Endodermal cell (in vitro differentiated cells): ENCODE measurements around the gene CKAP2L. TPM values are rescaled to one million over a fixed set of nuclear protein-coding genes. Genes with fewer than 3 reads are reported as not detected.
"Not testable (repeated sequence)": the region's sequence is repeated elsewhere in the genome, so short reads cannot be mapped to it uniquely, and the experiment has no call there.

Source experiments
- DNase-seq: peaks from one replicate; pipeline ENCODE4 v3.0.0-alpha.2; 2017
- H3K27ac ChIP-seq: 2 replicates; pipeline ENCODE4 v1.5.1; 2013; ENCODE audit warnings: mild to moderate bottlenecking, low read depth, low read length, moderate library complexity
- H3K27me3 ChIP-seq: 2 replicates; pipeline ENCODE4 v1.6.1; 2013; ENCODE audit warnings: mild to moderate bottlenecking, low read length, moderate library complexity; ENCODE audit not compliant: insufficient read depth, control insufficient read depth, poor library complexity, severe bottlenecking
- H3K36me3 ChIP-seq: 2 replicates; pipeline ENCODE4 v1.7.0; 2013; ENCODE audit warnings: mild to moderate bottlenecking, low read length, moderate library complexity; ENCODE audit not compliant: control insufficient read depth, insufficient read depth
- H3K4me1 ChIP-seq: one replicate; pipeline ENCODE4 v1.7.0; 2013; ENCODE audit warnings: low read length; ENCODE audit not compliant: control insufficient read depth, insufficient read depth
- H3K4me3 ChIP-seq: 2 replicates; pipeline ENCODE4 v1.5.1; 2013; ENCODE audit warnings: mild to moderate bottlenecking, low read length, moderate library complexity
- H3K9ac ChIP-seq: 2 replicates; pipeline ENCODE4 v1.6.1; 2013; ENCODE audit warnings: mild to moderate bottlenecking, low read length, moderate library complexity; ENCODE audit not compliant: poor library complexity, severe bottlenecking; ENCODE audit errors: extremely low read depth
- H3K9me3 ChIP-seq: 2 replicates; pipeline ENCODE4 v1.6.1; 2013; ENCODE audit warnings: mild to moderate bottlenecking, low read length, moderate library complexity; ENCODE audit not compliant: control insufficient read depth
- H3K27ac Mint-ChIP-seq: 2 replicates; pipeline ENCODE4 v1.8.0; 2020; ENCODE audit warnings: mixed read lengths
- H3K27me3 Mint-ChIP-seq: 2 replicates; pipeline ENCODE4 v1.8.0; 2021; ENCODE audit warnings: mild to moderate bottlenecking, mixed read lengths; ENCODE audit not compliant: insufficient read depth
- H3K36me3 Mint-ChIP-seq: 2 replicates; pipeline ENCODE4 v1.8.0; 2020; ENCODE audit warnings: low read depth, mixed read lengths
- H3K4me1 Mint-ChIP-seq: 2 replicates; pipeline ENCODE4 v1.8.0; 2020; ENCODE audit warnings: mixed read lengths
- H3K4me3 Mint-ChIP-seq: 2 replicates; pipeline ENCODE4 v1.8.0; 2020; ENCODE audit warnings: mild to moderate bottlenecking, moderate library complexity, mixed read lengths
- H3K9me3 Mint-ChIP-seq: 2 replicates; pipeline ENCODE4 v1.8.0; 2020; ENCODE audit warnings: mild to moderate bottlenecking, mixed read lengths
- CTCF ChIP-seq: fragments of 200-600 bp; sonication (generic); conservative IDR thresholded peaks from 2 replicates; pipeline ENCODE4 v1.5.0; 2021; ENCODE audit warnings: antibody characterized with exemption, mild to moderate bottlenecking
- WGBS, 2 experiments: methylation state at CpG; one replicate each; pipeline versions ENCODE4 v1.1.5 to v1.1.7; 2013; ENCODE audit warnings: missing lambda C conversion rate in 2 of 2, mixed read lengths in 1 of 2; ENCODE audit not compliant: insufficient coverage in 1 of 2, insufficient read length in 1 of 2; 5-methylcytosine and 5-hydroxymethylcytosine counted together
- total RNA-seq, 2 donors: library from RNA; stranded (reverse); fragmentation: NEBNext Ultra II Directional in 1 of 2; extraction: Animal tissue kit (Norgen Biotek cat#: 25700) in 1 of 2; gene quantifications; 2 replicates in 1 of 2; 3 replicates in 1 of 2; pipeline ENCODE4 v1.2.1, GENCODE V29; 2021

Gene CKAP2L
- total RNA-seq, 2 donors from 2014 or later = 20.1 to 30.3 TPM

GRCh38 chr2:112720785-112721184 is 43.6 kb downstream of the CKAP2L start, which contains the start of gene NT5DC4:
NT5DC4 (plus strand) TSS chr2:112721020; CDS start chr2:112721080, 60 bp downstream.
- Histone ChIP-seq H3K27me3 (no peaks in the 10 kb centered on the region), H3K27ac (no peak within 1 kb of the TSS), H3K9ac (no peak within 1 kb of the TSS), H3K4me1 (no peaks in the 10 kb centered on the region), H3K4me3 (no peak within 1 kb of the TSS), H3K9me3 (no peaks in the 10 kb centered on the region), H3K36me3 (no peaks in the 10 kb centered on the region)
- no peak for TF ChIP-seq CTCF
- H3K27ac Mint-ChIP-seq = no peak within 1 kb of the TSS
- H3K27me3 Mint-ChIP-seq = no peaks in the 10 kb centered on the region
- no peak for DNase-seq
- H3K36me3 Mint-ChIP-seq = no peaks in the 10 kb centered on the region
- H3K4me1 Mint-ChIP-seq = no peaks in the 10 kb centered on the region
- no peaks in the 10 kb centered on the region for H3K9me3 Mint-ChIP-seq
- WGBS, 2 experiments = 87 to 100% methylated on average over 2 to 6 of the region's 6 CpGs
- no peak within 1 kb of the TSS for H3K4me3 Mint-ChIP-seq

DNA sequence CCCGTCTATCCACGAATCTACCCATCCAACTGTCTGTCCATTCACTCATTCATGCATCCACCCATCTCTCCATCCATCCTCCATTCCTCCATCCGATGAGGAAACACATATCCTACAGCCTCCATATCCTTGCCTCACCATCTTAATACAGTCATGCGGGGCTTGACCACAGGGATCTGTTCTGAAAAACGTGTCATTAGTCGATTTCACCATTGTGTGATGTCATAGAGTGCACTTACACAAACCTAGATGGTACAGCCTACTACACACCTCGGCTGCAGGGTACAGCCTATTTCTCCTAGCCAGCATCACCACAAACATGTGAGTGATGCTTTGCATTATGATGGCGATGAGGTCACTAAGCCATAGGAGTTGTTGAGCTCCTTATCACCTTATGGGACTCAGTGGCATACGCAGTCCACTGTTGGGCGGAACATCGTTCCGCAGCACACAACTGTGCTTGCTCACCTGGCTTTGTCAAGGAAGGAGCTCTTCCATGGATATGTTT is 45.5 kb downstream of the CKAP2L start:
- Histone ChIP-seq H3K36me3 (no peaks in the 10 kb centered on the region), H3K27ac (no peak overlapping the region), H3K9ac (no peak overlapping the region), H3K27me3 (no peaks in the 10 kb centered on the region), H3K4me3 (no peak overlapping the region), H3K9me3 (no peaks in the 10 kb centered on the region), H3K4me1 (no peaks in the 10 kb centered on the region)
- Mint-ChIP-seq H3K4me3 (no peak overlapping the region), H3K4me1 (no peaks in the 10 kb centered on the region), H3K9me3 (no peaks in the 10 kb centered on the region), H3K27me3 (no peaks in the 10 kb centered on the region), H3K27ac (no peak overlapping the region), H3K36me3 (no peaks in the 10 kb centered on the region)
- no peak for DNase-seq
- TF ChIP-seq CTCF = no peak
- WGBS, 2 experiments = 88 to 93% methylated on average over 9 to 12 of the region's 12 CpGs

- H3K36me3 Mint-ChIP-seq, H3K27ac ChIP-seq, H3K27me3 Mint-ChIP-seq, H3K27ac Mint-ChIP-seq, H3K27me3 ChIP-seq, H3K4me1 ChIP-seq, DNase-seq, H3K4me3 Mint-ChIP-seq, H3K36me3 ChIP-seq, H3K9me3 Mint-ChIP-seq, H3K4me1 Mint-ChIP-seq, H3K9ac ChIP-seq, H3K4me3 ChIP-seq, H3K9me3 ChIP-seq: not testable (repeated sequence)
- 96% methylated on average over 3 of the region's 5 CpGs; no CpG with 5 or more reads in 1 of the 2 experiments for WGBS, 2 experiments
Observed at GRCh38 chr2:112716826-112717352, 47.5 kb downstream of the CKAP2L start.

DNA sequence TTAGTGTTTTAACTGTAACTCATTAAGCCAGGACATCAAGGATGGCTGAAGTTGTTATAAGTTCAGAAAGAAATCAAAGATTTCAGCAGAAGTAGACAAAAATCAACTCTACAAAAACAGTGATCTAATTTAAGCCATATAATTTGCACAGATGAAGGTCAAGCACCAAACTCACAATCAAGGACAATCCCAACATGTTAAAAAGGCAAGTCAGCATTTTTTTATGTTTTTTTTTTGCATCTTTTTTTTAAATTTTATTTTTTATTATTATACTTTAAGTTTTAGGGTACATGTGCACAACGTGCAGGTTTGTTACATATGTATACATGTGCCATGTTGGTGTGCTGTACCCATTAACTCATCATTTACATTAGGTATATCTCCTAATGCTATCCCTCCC is 48.3 kb downstream of the CKAP2L start:
- not testable (repeated sequence) for H3K9me3 ChIP-seq, H3K27ac ChIP-seq, DNase-seq, H3K27me3 ChIP-seq, H3K4me3 ChIP-seq, H3K4me1 Mint-ChIP-seq, H3K9me3 Mint-ChIP-seq, H3K4me1 ChIP-seq, H3K27me3 Mint-ChIP-seq, H3K27ac Mint-ChIP-seq, H3K4me3 Mint-ChIP-seq, H3K9ac ChIP-seq, H3K36me3 Mint-ChIP-seq, H3K36me3 ChIP-seq
- WGBS, 2 experiments = no CpG with 5 or more reads among the region's 1 CpG
